Aorta (tissue), 5 donors: ENCODE results near the gene ETS2. TPM values are rescaled to one million over a fixed set of nuclear protein-coding genes. Genes with fewer than 3 reads are reported as not detected.

Experiments
- ATAC-seq: fragments of 200-7000 bp; cut with Tn5 transposase; one replicate; pipeline ENCODE4 v1.9.1; 2022; ENCODE audit warnings: moderate library complexity; ENCODE audit not compliant: low FRiP score
- DNase-seq, 2 donors: peaks; one replicate each; pipeline ENCODE4 v3.0.0-alpha.2; 2020
- H3K27ac ChIP-seq, 2 donors: one replicate each; pipeline ENCODE4 v1.5.1; 2013; ENCODE audit warnings: low read length in 2 of 2, mild to moderate bottlenecking in 2 of 2, moderate library complexity in 2 of 2, control low read depth in 1 of 2, inconsistent platforms in 1 of 2, low read depth in 1 of 2
- H3K27me3 ChIP-seq, 2 donors: one replicate each; pipeline ENCODE4 v1.6.1; 2013; ENCODE audit warnings: control low read depth in 1 of 2, low read length in 1 of 2, mild to moderate bottlenecking in 1 of 2, moderate library complexity in 1 of 2; ENCODE audit not compliant: insufficient read depth in 2 of 2, control insufficient read depth in 1 of 2
- H3K36me3 ChIP-seq, 2 donors: one replicate each; pipeline ENCODE4 v1.6.1; 2013; ENCODE audit warnings: control low read depth in 1 of 2, low read length in 1 of 2, mild to moderate bottlenecking in 1 of 2; ENCODE audit not compliant: insufficient read depth in 2 of 2, control insufficient read depth in 1 of 2
- H3K4me1 ChIP-seq, 2 donors: one replicate each; pipeline ENCODE4 v1.6.1; 2013; ENCODE audit warnings: low read length in 2 of 2, control low read depth in 1 of 2, mild to moderate bottlenecking in 1 of 2, moderate library complexity in 1 of 2; ENCODE audit not compliant: insufficient read depth in 2 of 2, control insufficient read depth in 1 of 2
- H3K4me3 ChIP-seq, 2 donors: one replicate each; pipeline ENCODE4 v1.5.1; 2013; ENCODE audit warnings: low read length in 2 of 2, control low read depth in 1 of 2, mild to moderate bottlenecking in 1 of 2
- H3K9me3 ChIP-seq: one replicate; pipeline ENCODE4 v1.6.1; 2013; ENCODE audit warnings: mild to moderate bottlenecking, low read length; ENCODE audit not compliant: control insufficient read depth
- WGBS, 2 donors: extraction: QIAGEN DNeasy Blood & Tissue Kit; methylation state at CpG; one replicate each; pipeline ENCODE4 v1.1.7; 2013; 5-methylcytosine and 5-hydroxymethylcytosine counted together
- intact Hi-C, 2 donors: fragments of 100-400 bp; cut with DNase I; formaldehyde crosslinking; loops; one replicate each; pipeline versions ENCODE4 v1.14.2 to v1.15.0; 2022
- polyA plus RNA-seq, 2 donors: library from polyadenylated mRNA; stranded (reverse); fragments of 200-250 nt; gene quantifications; one replicate each; pipeline ENCODE4 v1.2.3, GENCODE V29; 2013
- total RNA-seq, 2 donors: library from RNA; stranded (reverse); fragmentation: NEBNext Ultra II Directional; extraction: Animal tissue kit (Norgen Biotek cat#: 25700); gene quantifications; one replicate each; pipeline ENCODE4 v1.2.1, GENCODE V29; 2021
- donor health status: healthy with polysubstance abuse.
- donor health status: Bipolar disorder and iron deficiency.
- donor health status: DM: no; HTN: no; CAD: no.
- donor health status: DM: no; HTN: no; CAD: no.
- donor health status: DM: yes; HTN: yes; CAD: no.

The ETS2 gene
- total and polyA plus RNA-seq, 4 donors: 40.2 to 232 (median 111) TPM

DNA sequence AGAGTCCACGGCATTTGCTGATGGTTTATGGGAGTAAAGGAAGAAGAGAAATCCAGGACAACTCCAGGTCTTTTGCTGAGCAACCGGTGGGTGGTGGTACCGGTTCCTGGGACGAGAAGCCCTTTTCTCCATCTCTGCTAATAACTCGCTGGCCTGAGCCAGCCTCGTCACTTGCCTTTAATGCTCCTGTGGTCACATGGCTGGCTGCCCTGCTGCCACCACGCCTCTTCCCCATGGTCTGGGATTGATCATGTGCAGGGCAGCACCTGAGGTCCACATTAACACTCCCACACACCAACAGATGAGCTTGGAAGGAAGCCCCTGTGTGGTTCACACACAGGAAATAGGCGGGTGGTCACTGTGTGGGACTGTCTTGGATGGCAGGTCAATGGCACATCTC lies 10.3 kb upstream of the ETS2 start:
- DNase-seq (no peak), ATAC-seq (no peak)
- 96 to 97% methylated on average over 8 of the region's 8 CpGs for whole genome bisulfite sequencing, 2 donors
- Histone ChIP-seq H3K27ac (no peak overlapping the region), H3K4me1 (no peaks in the 10 kb centered on the region), H3K4me3 (no peak overlapping the region), H3K36me3 (no peaks in the 10 kb centered on the region), H3K9me3 (no peaks in the 10 kb centered on the region), H3K27me3 (no peaks in the 10 kb centered on the region)
- intact Hi-C loops: no loop called here

DNA sequence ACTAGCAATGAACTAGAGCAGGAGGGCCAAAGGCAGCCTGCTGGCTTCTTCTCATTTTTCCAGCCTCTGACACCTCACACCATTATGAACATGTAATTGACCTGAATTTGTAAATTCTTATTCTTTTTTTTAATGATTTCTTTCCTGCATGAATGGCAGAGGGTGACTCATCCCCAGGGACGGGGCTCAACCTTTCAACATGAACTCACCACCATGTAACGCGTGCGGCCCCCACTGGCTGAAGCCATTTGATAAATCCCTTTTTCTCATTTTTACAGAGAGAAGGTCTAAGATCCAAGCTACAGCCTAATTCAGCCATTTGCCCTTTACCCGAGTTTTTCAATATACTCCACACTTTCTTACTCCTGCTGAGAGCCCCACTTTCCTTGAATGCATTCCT lies 9.3 kb upstream of the ETS2 start:
- no peak for DNase-seq
- H3K27me3 ChIP-seq: no peaks in the 10 kb centered on the region
- H3K9me3 ChIP-seq: no peaks in the 10 kb centered on the region
- no peaks in the 10 kb centered on the region for H3K4me1 ChIP-seq
- intact Hi-C loops: no loop called here
- H3K36me3 ChIP-seq: no peaks in the 10 kb centered on the region
- H3K27ac ChIP-seq: no peak overlapping the region
- H3K4me3 ChIP-seq: no peak overlapping the region
- no peak for ATAC-seq
- WGBS, 2 donors: 89 to 92% methylated on average over 5 of the region's 5 CpGs

DNA sequence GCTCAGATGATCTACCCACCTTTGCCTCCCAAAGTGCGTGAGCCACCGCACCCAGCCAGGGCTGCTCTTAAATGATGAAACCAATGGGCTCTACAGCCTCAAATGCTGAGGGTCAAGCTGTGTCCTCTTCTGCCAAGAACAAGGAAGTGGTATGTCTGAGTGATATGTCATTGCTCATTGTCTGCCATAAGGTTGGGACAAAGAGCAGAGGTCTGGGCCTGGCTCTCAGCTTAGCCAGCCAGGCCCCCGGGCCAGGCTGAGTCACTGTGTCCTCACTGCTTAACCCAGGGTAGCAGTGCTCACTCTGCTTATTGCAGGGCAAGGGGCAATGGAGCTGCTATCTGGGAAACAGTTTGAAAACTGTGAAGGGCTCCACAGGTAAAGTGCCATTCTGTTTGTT lies 8.3 kb upstream of the ETS2 start:
- intact Hi-C loops: no loop called here
- Histone ChIP-seq H3K27me3 (no peaks in the 10 kb centered on the region), H3K9me3 (no peaks in the 10 kb centered on the region), H3K36me3 (no peaks in the 10 kb centered on the region), H3K4me1 (no peaks in the 10 kb centered on the region), H3K4me3 (no peak overlapping the region), H3K27ac (no peak overlapping the region)
- ATAC-seq: no peak
- 80 to 82% methylated on average over 3 of the region's 3 CpGs for WGBS, 2 donors
- no peak for DNase-seq

DNA sequence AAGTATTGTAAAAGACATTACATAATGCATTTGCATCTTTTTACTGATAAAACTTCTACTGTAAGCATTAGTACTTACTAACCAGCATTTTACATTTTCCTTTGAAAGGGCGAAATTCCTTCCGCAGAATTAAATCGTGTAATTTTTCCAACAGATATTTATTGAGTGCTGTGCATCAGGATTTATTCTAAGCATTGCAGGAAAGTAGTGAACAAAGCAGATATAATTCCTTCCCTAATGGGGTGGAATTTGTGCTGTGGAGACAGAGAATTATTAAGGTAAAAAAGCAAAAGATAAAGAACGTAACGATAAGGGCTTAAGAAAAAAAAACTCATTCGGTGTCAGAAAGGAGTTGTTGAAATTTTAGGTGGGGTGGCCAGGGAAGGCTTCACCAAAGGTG lies 7.6 kb upstream of the ETS2 start:
- 89 to 95% methylated on average over 6 of the region's 6 CpGs for WGBS, 2 donors
- Histone ChIP-seq H3K4me1 (no peaks in the 10 kb centered on the region), H3K27ac (no peak overlapping the region), H3K36me3 (no peaks in the 10 kb centered on the region), H3K27me3 (no peaks in the 10 kb centered on the region), H3K9me3 (no peaks in the 10 kb centered on the region), H3K4me3 (no peak overlapping the region)
- ATAC-seq (no peak), DNase-seq (no peak)
- intact Hi-C loops: no loop called here

DNA sequence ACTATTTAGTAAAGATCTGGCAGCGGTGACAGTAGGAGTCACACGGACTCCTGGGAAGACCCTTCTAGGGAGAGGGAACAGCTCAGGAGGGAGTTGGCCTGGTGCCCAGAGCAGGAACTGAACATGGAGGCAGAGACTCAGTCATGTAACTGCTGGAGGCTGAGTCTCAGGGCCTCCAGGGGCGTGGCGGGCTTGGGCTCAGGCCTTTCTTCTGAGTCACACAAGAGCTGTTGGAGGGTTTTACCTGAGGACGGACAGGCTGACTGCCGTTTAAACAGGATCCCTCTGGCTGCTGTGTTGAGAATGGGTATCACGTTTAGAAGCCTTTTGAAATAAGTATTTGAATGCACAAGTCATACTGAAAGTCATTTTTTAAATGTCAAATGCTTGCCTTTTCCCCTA lies 7.2 kb upstream of the ETS2 start:
- H3K27me3 ChIP-seq: no peaks in the 10 kb centered on the region
- DNase-seq (no peak), ATAC-seq (no peak)
- no peaks in the 10 kb centered on the region for H3K9me3 ChIP-seq
- H3K4me3 ChIP-seq: no peak overlapping the region
- no peak overlapping the region for H3K27ac ChIP-seq
- no peaks in the 10 kb centered on the region for H3K4me1 ChIP-seq
- no peaks in the 10 kb centered on the region for H3K36me3 ChIP-seq
- 83 to 86% methylated on average over 7 of the region's 7 CpGs for WGBS, 2 donors
- intact Hi-C loops: no loop called here

DNA sequence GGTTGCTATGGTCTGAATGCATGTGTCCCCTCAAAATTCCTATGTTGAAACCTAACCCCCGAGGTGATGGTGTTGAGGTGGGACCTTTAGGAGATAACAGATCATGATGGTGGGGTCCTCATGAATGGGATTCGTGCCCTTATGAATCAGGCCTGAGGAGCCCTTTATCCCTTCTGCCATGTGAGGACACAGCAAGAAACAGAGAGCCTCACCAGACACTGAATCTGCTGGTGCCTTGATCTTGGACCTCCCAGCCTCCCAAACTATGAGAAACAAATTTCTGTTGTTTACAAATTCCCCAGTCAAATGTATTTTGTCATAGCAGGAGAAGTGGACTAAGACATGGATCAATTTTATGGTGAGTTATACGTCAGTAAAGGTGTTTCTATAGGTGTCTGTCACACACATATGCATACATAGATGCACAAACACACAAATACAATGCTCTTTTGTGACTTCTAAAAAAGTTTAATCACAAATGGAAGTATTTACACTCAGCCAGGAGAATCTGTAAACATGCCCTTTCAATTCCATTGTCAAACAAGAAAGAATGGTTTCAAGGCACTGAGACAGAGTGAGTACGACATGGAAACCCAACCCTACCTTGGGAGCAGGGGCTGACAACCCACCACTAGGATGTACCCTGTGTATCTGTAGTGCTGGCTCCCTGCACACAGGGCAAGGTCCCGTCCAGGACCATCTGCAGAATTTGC lies 5.5 kb upstream of the ETS2 start:
- ATAC-seq (no peak), DNase-seq (no peak)
- Histone ChIP-seq H3K27ac (no peak overlapping the region), H3K36me3 (no peaks in the 10 kb centered on the region), H3K4me1 (no peaks in the 10 kb centered on the region), H3K27me3 (no peaks in the 10 kb centered on the region), H3K4me3 (no peak overlapping the region), H3K9me3 (no peaks in the 10 kb centered on the region)
- intact Hi-C loops: loop anchor here (5.0 to 10.0 kb wide), 2 partner anchors 125 to 327 kb away; no protein-coding TSS in a partner anchor
- WGBS, 2 donors: 96 to 97% methylated on average over 5 of the region's 5 CpGs

DNA sequence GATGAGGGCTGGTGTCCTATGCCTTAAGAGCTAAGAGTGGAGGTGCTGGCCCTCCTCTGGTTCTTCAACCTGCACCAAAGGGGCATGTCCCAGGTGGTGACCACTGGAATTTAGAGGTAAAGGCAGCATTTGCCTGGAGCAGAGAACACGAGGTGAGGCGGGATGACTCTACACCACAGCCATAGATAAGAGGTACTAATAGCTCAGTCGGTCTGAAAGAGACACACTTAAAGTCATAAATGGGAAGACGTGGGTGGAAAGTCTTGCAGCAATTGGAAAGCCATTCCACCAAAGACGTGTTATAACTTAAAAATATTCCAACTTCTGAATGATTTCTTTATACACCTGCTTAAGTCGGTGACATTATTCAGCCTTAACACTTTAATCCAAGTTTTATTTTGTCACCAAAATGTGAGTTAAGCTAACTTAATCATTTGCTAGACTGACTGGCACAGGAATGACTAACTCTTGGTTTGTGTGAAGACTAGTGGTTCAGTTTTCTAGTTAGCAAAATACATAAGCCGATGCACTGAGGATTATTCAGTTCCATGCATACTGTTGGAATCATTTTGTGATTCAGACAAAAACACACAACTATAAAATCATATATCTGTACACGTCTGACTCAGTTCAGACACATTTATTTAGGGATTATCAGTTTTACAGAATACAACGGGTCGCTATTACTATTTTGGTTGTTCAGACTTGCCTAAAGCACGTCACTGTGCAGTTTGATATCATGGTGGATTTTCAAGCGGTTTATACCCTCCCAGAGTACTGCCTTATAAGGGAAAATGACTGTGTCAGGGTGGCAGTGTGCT lies 4.6 kb upstream of the ETS2 start:
- 92 to 93% methylated on average over 12 of the region's 12 CpGs for WGBS, 2 donors
- Histone ChIP-seq H3K27me3 (no peaks in the 10 kb centered on the region), H3K4me1 (no peaks in the 10 kb centered on the region), H3K27ac (no peak overlapping the region), H3K4me3 (no peak overlapping the region), H3K9me3 (no peaks in the 10 kb centered on the region), H3K36me3 (no peaks in the 10 kb centered on the region)
- DNase-seq: no peak
- intact Hi-C loops: loop anchor here (5.0 to 10.0 kb wide), 2 partner anchors 126 to 326 kb away; no protein-coding TSS in a partner anchor
- ATAC-seq: no peak

DNA sequence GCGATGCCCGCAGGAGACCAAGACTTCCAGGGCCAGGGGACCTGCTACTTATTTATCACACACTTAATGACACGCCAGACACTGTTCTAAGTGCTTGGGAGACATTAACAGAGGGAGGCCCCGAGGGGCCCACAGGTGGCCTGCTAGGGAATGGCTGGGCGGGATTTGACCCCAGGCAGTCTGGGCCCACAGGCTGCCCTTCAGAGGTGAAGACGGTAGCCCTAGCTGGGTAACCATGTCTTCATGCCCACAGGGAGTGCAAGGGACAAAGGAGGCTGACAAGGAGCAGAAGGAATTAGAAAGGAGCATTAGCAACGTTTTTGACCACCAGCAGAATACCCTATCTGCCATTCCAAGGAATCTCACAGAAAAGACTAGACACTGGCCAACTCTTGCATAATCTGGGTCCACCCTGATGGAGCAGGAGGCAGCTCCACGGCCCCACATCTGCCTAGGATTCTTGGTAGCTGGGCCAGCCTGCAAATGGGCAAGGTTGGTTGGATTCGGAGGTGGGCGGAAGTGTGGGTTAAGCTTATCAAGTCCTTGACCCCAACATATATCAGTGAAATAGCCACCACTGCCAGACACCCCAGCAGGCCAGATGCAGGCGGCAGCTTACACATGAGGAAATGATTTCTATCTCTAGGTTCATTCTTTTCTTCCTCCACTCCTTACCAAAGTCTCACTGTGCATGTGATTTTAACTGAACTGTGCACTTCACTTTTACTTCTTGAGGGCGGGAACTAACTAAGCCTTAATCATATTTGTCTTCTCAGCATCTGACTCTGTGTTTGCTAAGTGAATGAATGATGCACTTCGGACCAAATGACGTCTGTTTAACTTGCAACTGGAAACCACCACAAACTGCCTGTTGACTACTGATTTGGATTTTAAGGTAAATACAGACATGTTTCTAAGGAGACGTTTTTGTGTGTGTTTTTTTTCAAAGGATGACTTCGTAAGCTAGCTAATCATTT lies 3.4 kb upstream of the ETS2 start:
- Histone ChIP-seq H3K9me3 (no peaks in the 10 kb centered on the region), H3K36me3 (no peaks in the 10 kb centered on the region), H3K27ac (no peak overlapping the region), H3K4me3 (no peak overlapping the region), H3K4me1 (no peaks in the 10 kb centered on the region), H3K27me3 (no peaks in the 10 kb centered on the region)
- ATAC-seq (no peak), DNase-seq (no peak)
- intact Hi-C loops: loop anchor here (5.0 to 10.0 kb wide), 2 partner anchors 128 to 325 kb away; no protein-coding TSS in a partner anchor
- WGBS, 2 donors: 88 to 89% methylated on average over 16 of the region's 16 CpGs
